Amniotic epithelial cell (primary cell): ENCODE measurements around the gene LCN12.

ENCODE experiments used
- DNase-seq: peaks from one replicate; pipeline ENCODE4 v3.0.0-alpha.2; 2010; ENCODE audit warnings: low read depth

LCN12 gene

GRCh38 chr9:136958898-136959850 is 7.1 kb downstream of the LCN12 start:
- no peak for DNase-seq

- no peak for DNase-seq
Observed at GRCh38 chr9:136960212-136960937, 8.3 kb downstream of the LCN12 start.

GRCh38 chr9:136960938-136961275 is 8.8 kb downstream of the LCN12 start:
- DNase-seq = no peak

DNA sequence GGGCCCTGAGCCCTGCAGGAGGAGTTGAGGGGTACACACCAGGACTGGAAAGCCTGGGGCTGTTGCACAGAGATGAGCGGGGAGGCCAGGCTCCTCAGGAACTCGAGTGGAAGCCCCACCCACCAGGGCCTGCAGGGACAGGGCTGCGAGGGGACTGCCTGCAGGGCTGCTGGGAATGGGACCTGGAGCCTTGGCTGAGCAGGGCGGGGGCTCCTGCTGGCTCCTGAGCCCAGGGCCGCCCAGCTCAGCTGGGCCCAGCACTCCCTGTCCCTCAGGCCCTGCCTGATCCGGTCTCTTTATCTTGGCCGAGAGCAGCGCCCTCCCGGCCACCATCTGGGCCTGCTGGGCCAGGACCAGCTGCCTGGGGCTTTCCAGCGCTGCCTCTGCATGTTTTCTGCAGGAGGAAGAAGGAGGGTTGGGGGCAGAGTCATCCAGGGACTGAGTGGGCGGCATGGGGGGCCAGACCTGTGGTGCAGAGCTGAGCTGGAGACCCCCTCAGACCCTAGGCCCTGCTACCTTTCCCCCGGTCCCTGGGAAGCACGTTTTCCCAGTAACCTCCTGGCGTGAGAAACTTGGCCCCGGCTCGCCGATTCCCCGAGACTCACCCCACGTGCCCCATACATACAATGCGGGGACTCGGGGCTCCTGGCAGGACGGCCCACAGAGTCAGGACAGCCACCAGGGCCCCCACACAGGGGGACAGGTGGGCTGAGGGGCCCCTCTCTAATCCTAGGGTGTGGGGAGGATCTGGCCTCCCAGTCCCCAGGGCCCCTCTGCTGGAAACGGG is 9.4 kb downstream of the LCN12 start:
- no peak for DNase-seq

GRCh38 chr9:136962163-136962562 is 10.1 kb downstream of the LCN12 start:
- DNase-seq = no peak

- no peak for DNase-seq
Observed at GRCh38 chr9:136962701-136963248, 10.7 kb downstream of the LCN12 start.

DNA sequence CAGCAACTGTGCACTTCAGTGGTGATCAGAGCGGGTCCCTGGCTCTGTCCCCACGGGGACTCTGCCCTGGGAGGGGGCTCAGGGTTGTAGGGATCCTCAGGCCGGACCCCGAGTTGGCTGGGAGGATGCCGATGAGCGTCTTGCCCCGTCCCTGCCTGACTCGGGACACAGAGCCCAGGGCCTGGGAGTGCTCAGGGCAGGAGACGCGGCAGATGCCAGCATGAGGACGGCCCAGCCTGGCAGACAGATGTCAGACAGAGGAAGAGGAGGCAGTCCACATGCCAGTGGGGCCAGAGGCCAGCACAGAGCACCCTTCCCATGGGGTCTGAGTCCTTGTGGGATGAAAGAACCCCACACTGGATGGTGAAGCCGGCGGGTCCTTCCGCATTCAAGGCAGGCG is 11.3 kb downstream of the LCN12 start:
- no peak for DNase-seq

DNA sequence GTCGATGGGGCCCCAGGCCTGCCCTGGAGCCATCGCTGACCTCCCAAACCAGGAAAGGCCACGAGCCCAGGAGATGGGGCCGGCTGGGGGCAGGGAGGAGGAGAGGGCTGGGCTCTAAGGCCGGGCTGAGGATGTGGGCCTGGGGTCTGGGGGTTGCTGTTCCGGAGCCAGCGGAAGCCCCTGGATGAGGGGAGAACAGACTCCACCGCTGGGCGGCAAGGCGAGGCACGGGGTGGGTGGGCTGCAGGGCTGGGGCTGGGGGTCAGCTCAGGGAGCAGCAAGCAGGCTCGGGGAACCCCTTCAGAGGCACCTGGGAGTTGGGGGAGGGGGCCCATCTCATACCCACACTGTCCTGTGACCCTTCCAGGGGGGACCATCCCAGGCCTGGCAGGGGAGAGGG is 11.7 kb downstream of the LCN12 start:
- DNase-seq = no peak

DNA sequence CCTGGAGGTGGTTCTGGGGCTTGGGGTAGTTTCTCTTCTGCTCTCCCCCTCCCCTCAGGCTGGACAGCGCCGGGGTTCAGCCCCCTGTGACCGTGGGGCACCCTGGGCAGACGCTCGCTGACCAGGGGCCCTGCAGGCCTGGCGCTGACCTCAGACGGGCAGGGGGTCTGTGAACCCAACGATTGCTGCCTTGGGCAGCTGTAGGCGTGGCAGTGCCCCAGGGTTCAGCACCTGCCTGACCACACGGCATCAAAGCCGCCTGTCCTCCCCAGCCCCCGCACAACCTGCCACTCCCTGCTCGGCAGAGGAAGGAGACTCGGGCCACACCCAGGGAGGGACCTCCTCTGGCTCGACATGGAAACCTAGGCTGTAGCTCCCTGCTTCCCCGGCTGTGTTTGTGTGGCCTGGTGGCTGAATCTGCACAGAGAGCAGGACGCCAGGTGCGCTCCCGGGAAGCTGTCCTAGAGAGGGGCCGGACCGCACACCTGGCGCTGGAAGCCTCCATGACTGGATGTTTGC is 12.2 kb downstream of the LCN12 start:
- no peak for DNase-seq

- no peak for DNase-seq
Observed at GRCh38 chr9:136964833-136965422, 12.9 kb downstream of the LCN12 start.

- DNase-seq = no peak
Observed at GRCh38 chr9:136965771-136966484, 13.9 kb downstream of the LCN12 start.

DNA sequence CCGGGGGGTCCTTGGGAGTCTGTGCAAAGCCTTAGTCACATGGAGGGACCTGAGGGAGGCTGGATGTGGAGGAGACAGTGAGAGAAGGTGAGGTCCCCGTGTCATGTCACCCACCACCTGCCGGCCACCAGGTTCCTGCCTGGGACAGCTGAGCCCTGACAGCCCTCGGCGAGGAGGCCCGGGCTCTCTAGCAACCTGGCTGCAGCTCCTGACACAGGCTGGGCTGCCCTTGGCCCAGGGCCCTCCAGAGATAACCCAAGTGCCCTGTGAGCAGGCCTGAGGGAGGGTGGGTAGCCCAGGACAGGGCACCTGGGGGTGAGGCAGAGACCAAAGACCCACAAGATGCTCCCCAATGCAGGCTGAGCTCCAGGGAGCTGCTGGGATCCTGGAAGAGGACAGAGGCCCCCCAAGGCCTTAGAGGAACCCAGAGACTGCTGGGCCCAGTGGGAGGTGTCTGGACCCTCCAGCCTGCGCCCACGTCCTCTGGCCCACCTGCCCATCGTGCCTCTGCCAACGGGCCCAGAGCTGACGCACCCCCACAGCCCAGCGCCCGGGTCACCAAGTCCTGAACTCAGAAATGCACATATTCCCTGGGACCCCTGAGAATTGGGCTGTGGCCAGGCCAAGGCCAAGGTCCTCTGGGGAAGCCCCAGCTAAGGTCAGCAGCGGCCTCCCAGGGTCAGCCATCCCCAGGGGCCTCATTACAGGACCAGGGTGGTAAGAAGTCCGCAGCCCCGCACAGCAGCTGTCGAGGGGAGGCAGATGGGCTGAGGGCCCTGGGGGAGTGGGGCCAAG is 16.5 kb downstream of the LCN12 start:
- DNase-seq = no peak

DNA sequence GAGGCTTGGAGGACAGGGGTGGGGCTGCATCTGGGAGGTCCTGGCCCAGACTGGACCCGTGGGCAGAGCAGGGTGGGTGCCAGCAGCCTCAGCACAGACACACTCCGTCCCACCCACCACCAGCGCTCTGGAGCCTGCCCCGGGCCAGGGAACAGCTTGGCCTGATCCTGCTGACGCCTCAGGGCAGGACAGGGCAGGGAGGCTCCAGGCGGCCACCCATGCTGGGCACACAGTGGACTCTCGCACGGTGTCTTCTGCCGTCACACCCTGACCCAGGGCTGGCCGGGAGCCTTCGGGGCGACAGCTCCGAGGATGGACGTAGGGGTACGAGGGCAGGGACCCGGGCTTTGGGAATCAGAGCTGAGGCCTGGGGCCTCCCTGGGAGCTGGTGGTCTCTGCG is 17.1 kb downstream of the LCN12 start:
- DNase-seq = no peak

GRCh38 chr9:136969774-136970173 is 17.7 kb downstream of the LCN12 start:
- no peak for DNase-seq

DNA sequence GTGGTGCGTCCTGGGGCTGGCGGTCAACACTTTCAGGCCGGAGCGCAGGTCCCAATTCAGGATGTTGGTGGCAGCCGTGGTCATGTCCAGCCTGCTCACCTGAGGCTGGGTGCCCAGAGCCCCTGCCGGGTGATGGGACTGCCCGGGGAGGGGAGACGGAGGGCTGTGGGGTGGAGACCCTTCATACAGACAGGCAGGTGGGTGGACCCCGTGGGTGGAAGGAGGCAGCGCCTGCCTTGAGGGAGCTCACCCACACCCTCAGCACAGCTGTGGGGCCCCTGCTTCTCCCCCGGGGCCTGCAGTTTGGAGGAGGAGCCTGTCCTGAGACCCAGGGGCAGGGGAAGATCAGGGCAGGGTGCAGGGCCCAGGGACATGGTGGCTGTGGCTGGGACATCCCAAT is 18.3 kb downstream of the LCN12 start:
- DNase-seq = no peak

DNA sequence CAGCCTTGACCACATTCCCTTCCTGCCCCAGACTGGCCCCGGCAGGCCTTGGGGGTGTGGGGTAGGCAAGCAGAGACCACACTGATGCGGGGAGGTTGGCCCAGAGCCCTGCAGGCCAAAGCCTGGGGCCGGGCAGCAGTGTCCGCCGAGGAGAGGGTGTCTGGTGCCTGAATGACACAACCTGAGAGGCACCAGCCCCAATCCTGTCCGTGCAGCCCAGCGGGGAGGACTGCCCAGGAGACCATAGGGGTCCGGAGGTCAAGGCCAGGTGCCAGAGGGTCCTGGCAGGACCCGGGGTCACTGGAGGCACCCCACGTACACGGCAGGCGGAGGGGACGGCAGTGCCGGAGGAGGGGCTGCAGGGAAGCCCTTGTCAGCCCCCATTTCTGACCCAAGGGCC is 19.7 kb downstream of the LCN12 start:
- no peak for DNase-seq

DNA sequence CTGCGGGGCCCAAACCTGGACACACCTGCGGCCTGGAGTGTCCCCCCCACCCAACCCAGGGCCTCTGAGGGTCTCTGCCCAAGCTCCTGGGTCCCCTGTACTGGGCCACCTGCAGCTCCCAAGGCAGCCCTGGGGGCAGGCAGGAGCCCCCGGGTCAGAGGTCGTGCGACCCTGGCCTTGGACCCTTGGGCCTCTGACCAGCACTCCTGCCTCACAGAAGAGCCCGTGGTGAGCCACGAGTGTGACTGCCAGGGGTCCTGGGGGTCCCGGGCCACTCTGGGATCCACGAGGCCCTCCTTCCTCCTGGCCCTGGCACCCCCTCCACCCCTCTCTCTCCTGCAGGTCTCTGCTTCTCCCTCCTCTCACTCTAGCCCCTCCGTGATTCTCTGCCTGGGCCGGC is 20.3 kb downstream of the LCN12 start:
- no peak for DNase-seq

- DNase-seq = no peak
Observed at GRCh38 chr9:136972743-136973142, 20.7 kb downstream of the LCN12 start.

DNA sequence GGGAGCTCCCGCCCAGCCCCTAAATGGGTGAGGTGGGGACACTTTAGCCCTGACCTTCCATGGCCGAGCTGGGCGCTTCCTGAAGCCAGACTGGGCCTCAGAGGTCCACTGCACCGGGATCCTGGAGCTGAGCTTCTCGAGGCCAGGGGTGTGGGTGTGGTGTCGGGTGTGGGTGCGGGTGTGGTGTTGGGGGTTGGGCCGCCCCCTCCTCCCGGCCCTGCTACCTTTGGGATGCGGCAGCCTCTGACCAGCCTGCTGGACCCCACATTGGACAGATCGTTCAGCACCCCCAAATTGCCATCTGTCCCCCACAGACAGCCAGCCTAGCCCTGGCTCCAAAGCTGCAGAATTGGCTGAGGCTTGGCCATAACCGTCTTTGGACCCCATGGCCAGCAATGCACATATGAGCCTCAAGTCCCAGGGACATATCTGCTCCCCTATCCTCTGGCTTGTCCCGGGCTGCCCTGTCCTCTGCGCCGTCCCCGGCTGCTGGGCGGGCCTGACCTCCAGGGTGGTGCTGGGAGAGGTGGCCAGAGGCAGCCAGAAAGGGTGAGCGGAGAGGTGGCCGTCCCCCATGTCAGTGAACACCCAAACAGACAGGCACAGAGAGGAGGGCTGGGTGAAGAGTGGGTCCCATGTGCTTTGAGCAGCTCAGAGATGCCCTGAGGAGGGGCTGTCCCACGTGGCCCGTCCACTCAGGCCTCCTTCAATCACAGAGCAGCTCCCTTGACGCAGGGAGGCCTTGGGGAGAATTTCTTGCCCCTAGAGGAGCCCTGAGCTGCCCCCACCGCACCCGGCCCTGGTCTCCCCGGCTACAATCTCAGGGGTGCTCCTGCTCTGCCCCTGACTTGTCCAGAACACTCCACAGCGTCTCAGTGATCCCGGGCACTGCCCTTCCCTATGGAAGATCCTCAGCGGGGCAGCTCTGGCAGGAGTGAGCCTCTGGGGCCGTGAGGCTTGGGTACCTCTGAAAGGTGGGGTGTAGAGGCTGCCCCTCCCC is 21.8 kb downstream of the LCN12 start:
- no peak for DNase-seq
